Natural killer cell (primary cell): ENCODE data around the gene TANC1. TPM values are rescaled to one million over a fixed set of nuclear protein-coding genes. Genes with fewer than 3 reads are reported as not detected.
A peak's percentile ranks its signal among the peaks of the same experiment; 100 is the strongest.

ENCODE experiments used
- ATAC-seq, 3 donors: fragments of 150-1000 bp in 2 of 3; fragments of 200-7000 bp in 1 of 3; cut with Tn5 transposase; 1 replicate in 1 of 3; 2 replicates in 2 of 3; pipeline ENCODE4 v1.10.0; 2021; ENCODE audit warnings: mild to moderate bottlenecking in 2 of 3, moderate library complexity in 2 of 3
- DNase-seq, 2 donors: peaks; one replicate each; pipeline versions ENCODE4 v3.0.0 to v3.0.0-alpha.2; 2013 to 2021; ENCODE audit warnings: mixed read lengths in 1 of 2
- H3K27ac ChIP-seq: one replicate; pipeline ENCODE4 v1.5.1; 2013; ENCODE audit warnings: mild to moderate bottlenecking, low read length
- H3K27me3 ChIP-seq: one replicate; pipeline ENCODE4 v1.6.1; 2013; ENCODE audit warnings: low read length; ENCODE audit not compliant: control insufficient read depth, insufficient read depth
- H3K36me3 ChIP-seq: one replicate; pipeline ENCODE4 v1.6.1; 2013; ENCODE audit warnings: low read length; ENCODE audit not compliant: control insufficient read depth, insufficient read depth
- H3K4me1 ChIP-seq: one replicate; pipeline ENCODE4 v1.6.1; 2013; ENCODE audit warnings: low read length; ENCODE audit not compliant: control insufficient read depth, insufficient read depth
- H3K4me3 ChIP-seq: one replicate; pipeline ENCODE4 v1.5.1; 2013; ENCODE audit warnings: low read length
- H3K9me3 ChIP-seq: one replicate; pipeline ENCODE4 v1.6.1; 2013; ENCODE audit warnings: low read length; ENCODE audit not compliant: control insufficient read depth, insufficient read depth
- H3K27ac Mint-ChIP-seq, 2 donors: one replicate each; pipeline ENCODE4 v1.8.0; 2022; ENCODE audit warnings: mild to moderate bottlenecking in 2 of 2, mixed read lengths in 2 of 2, moderate library complexity in 1 of 2
- H3K27me3 Mint-ChIP-seq, 2 donors: one replicate each; pipeline ENCODE4 v1.8.0; 2022; ENCODE audit warnings: low read depth in 2 of 2, mixed read lengths in 2 of 2
- H3K36me3 Mint-ChIP-seq: one replicate; pipeline ENCODE4 v1.8.0; 2022; ENCODE audit warnings: mixed read lengths
- H3K4me1 Mint-ChIP-seq, 2 donors: one replicate each; pipeline ENCODE4 v1.8.0; 2022; ENCODE audit warnings: mixed read lengths in 2 of 2
- H3K4me3 Mint-ChIP-seq: one replicate; pipeline ENCODE4 v1.8.0; 2022; ENCODE audit warnings: mild to moderate bottlenecking, moderate library complexity, mixed read lengths
- H3K9me3 Mint-ChIP-seq, 2 donors: one replicate each; pipeline ENCODE4 v1.8.0; 2022; ENCODE audit warnings: mixed read lengths in 2 of 2
- WGBS: methylation state at CpG from one replicate; pipeline ENCODE4 v1.1.7; 2013; ENCODE audit warnings: missing lambda C conversion rate; ENCODE audit not compliant: insufficient coverage; 5-methylcytosine and 5-hydroxymethylcytosine counted together
- intact Hi-C: fragments of 100-400 bp; cut with micrococcal nuclease; formaldehyde crosslinking; loops from one replicate; pipeline ENCODE4 v1.14.2; 2022
- total RNA-seq, 4 donors: library from RNA; stranded (reverse); fragments of 120-200 nt in 1 of 4; gene quantifications; one replicate each; pipeline versions ENCODE4 v1.2.3 to v1.2.4, GENCODE V29; 2013 to 2022
- TF ChIP-seq, protein P1 (sequence below): fragments of 200-600 bp; IDR thresholded peaks from one replicate; pipeline ENCODE4 v1.8.0; 2022; ENCODE audit warnings: antibody characterized with exemption

The TANC1 gene
- total RNA-seq, 3 donors from 2014 or later (not counting 1 experiment from before 2014, with no cell fraction given) = 0.82 to 4.2 (median 1.1) TPM

DNA sequence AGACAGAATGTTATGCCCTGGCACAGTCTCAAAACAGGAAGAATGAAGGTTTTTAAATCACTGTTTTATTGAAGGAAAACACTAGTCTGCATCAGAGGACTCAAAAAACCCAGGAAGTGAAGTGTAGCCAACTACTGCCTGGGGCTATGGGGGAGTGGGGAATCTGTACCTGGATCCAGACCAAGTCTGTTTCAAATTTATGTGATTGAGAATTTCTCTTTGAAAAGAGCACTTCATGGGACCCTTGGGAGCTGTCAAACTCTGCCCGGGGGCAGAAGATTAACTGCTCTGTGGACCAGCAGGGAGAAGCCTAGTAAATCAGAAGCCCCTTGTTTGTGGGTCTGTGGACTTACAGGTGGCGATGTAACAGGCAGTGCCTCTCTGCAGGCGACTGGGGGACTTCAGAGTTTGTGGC lies 45.3 kb upstream of the TANC1 start:
- H3K4me3 ChIP-seq = no peak overlapping the region
- no peaks in the 10 kb centered on the region for H3K9me3 ChIP-seq
- H3K36me3 ChIP-seq = no peaks in the 10 kb centered on the region
- H3K27ac ChIP-seq = no peak overlapping the region
- Mint-ChIP-seq H3K36me3 (no peaks in the 10 kb centered on the region), H3K4me3 (no peak overlapping the region), H3K27me3 (peaks cover 28 to 58% of the 10 kb centered on the region in 2 donors), H3K27ac (no peak overlapping the region), H3K4me1 (peaks cover 10 to 11% of the 10 kb centered on the region in 2 donors), H3K9me3 (no peaks in the 10 kb centered on the region)
- DNase-seq (no peak), ATAC-seq (no peak)
- 54% methylated on average over 3 of the region's 3 CpGs for WGBS
- TF ChIP-seq, protein P1, sequence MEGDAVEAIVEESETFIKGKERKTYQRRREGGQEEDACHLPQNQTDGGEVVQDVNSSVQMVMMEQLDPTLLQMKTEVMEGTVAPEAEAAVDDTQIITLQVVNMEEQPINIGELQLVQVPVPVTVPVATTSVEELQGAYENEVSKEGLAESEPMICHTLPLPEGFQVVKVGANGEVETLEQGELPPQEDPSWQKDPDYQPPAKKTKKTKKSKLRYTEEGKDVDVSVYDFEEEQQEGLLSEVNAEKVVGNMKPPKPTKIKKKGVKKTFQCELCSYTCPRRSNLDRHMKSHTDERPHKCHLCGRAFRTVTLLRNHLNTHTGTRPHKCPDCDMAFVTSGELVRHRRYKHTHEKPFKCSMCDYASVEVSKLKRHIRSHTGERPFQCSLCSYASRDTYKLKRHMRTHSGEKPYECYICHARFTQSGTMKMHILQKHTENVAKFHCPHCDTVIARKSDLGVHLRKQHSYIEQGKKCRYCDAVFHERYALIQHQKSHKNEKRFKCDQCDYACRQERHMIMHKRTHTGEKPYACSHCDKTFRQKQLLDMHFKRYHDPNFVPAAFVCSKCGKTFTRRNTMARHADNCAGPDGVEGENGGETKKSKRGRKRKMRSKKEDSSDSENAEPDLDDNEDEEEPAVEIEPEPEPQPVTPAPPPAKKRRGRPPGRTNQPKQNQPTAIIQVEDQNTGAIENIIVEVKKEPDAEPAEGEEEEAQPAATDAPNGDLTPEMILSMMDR = no peak
- intact Hi-C loops = no loop called here
- no peaks in the 10 kb centered on the region for H3K4me1 ChIP-seq
- no peaks in the 10 kb centered on the region for H3K27me3 ChIP-seq

DNA sequence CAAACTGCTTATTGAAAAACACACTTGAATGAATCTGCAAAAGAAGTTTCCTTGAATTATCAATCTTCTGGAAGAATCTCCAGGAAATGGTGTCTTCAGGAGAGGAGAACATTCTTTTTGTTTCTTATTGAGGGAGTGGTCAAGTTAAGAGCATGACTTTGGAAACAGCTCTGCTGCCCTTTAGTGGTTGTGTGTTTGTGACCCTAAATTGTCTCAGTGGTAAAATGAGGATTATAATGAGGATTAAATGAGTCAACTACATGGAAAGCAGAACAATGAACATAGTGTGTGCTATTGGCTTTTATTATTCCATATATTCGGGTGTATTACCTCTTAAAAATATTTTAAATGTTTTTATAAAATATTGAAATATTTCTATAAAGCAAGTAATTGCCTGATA lies 44.8 kb upstream of the TANC1 start:
- H3K9me3 Mint-ChIP-seq = no peaks in the 10 kb centered on the region
- intact Hi-C loops = no loop called here
- H3K4me1 Mint-ChIP-seq = peaks cover 10 to 11% of the 10 kb centered on the region in 2 donors
- Histone ChIP-seq H3K27me3 (no peaks in the 10 kb centered on the region), H3K4me3 (no peak overlapping the region), H3K36me3 (no peaks in the 10 kb centered on the region), H3K4me1 (no peaks in the 10 kb centered on the region), H3K9me3 (no peaks in the 10 kb centered on the region), H3K27ac (no peak overlapping the region)
- peaks cover 29 to 55% of the 10 kb centered on the region in 2 donors for H3K27me3 Mint-ChIP-seq
- no peak overlapping the region for H3K4me3 Mint-ChIP-seq
- WGBS = no CpG with 5 or more reads among the region's 1 CpG
- no peaks in the 10 kb centered on the region for H3K36me3 Mint-ChIP-seq
- ATAC-seq (no peak), DNase-seq (no peak)
- H3K27ac Mint-ChIP-seq = no peak overlapping the region
- TF ChIP-seq, protein P1 = no peak

DNA sequence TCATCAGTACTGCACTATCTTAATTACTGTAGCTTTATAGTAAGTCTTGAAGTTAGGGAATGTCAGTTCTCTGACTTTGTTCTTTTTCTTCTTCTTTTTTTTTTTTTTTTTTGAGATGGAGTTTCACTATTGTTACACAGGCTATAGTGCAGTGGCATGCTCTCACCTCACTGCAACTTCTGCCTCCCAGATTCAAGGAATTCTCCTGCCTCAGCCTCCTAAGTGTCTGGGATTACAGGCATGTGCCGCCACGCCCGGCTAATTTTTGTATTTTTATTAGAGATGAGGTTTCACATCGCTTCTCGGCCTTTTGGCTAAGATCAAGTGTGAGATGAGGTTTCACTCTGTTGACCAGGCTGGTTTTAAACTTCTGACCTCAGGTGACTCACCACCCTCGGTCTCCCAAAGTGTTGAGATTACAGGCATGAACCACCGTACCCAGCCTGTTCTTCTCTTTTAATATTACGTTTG lies 41.9 kb upstream of the TANC1 start:
- Mint-ChIP-seq H3K27me3 (peaks cover 29 to 59% of the 10 kb centered on the region in 2 donors), H3K4me3 (peak overlapping the region; percentile 83), H3K36me3 (no peaks in the 10 kb centered on the region), H3K9me3 (no peaks in the 10 kb centered on the region), H3K4me1 (peaks cover 10 to 11% of the 10 kb centered on the region in 2 donors), H3K27ac (no peak overlapping the region)
- WGBS = 36% methylated on average over 3 of the region's 8 CpGs
- H3K27me3 ChIP-seq = no peaks in the 10 kb centered on the region
- no peak overlapping the region for H3K27ac ChIP-seq
- intact Hi-C loops = no loop called here
- no peaks in the 10 kb centered on the region for H3K9me3 ChIP-seq
- no peak overlapping the region for H3K4me3 ChIP-seq
- ATAC-seq (peak in 2 of 3 donors; percentile 73 to 96), DNase-seq (no peak)
- TF ChIP-seq, protein P1 = no peak
- H3K4me1 ChIP-seq = no peaks in the 10 kb centered on the region
- H3K36me3 ChIP-seq = no peaks in the 10 kb centered on the region

DNA sequence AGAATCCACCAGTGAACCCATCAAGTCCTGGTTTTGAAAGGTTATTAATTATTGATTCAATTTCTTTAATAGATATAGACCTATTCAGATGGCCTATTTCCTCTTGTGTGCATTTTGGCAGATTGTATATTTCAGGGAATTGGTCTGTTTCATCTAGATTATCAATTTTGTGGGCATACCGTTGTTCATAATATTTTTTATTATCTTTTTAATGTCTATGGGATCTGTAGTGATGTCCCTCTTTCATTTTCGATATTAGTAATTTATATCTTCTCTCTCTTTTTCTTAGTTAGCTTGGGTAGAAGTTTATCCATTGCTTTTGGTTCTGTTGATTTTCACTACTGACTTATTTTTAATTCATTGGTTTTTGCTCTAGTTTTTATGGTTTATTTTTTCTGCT lies 39.9 kb upstream of the TANC1 start:
- Mint-ChIP-seq H3K4me1 (peaks cover 10 to 11% of the 10 kb centered on the region in 2 donors), H3K27ac (no peak overlapping the region), H3K27me3 (peaks cover 20 to 46% of the 10 kb centered on the region in 2 donors), H3K4me3 (no peak overlapping the region), H3K36me3 (no peaks in the 10 kb centered on the region), H3K9me3 (no peaks in the 10 kb centered on the region)
- intact Hi-C loops = no loop called here
- Histone ChIP-seq H3K9me3 (no peaks in the 10 kb centered on the region), H3K27me3 (no peaks in the 10 kb centered on the region), H3K4me3 (no peak overlapping the region), H3K36me3 (no peaks in the 10 kb centered on the region), H3K27ac (no peak overlapping the region), H3K4me1 (no peaks in the 10 kb centered on the region)
- TF ChIP-seq, protein P1 = no peak
- DNase-seq (no peak), ATAC-seq (no peak)
- no CpG with 5 or more reads among the region's 2 CpGs for WGBS
